GM19025 (cell line): ENCODE data around the gene ARFGEF3.

ENCODE experiments used
- ATAC-seq: cut with Tn5 transposase; IDR thresholded peaks from one replicate; pipeline ENCODE4 v1.9.1; 2021; ENCODE audit warnings: mild to moderate bottlenecking, low read depth, moderate library complexity; ENCODE audit not compliant: unreplicated experiment

The ARFGEF3 gene

DNA sequence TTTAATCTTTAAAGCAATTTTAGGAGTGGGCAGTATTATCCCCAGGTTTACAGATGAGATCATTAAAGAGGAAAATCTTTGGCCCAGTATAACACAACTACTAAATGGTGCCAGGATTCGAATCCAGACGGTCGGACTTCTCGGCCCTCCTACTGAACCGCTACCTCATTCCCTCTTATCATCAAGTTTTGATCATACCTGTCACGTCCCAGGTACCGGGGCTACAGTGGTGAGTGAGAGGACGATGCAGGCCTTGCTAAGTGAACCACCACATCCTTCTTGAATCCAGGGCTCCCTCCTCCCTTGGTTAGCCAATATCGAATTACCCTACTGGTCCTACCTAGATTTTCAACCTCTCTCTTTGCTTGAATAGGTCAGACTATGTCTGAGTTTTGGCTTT is 134.6 kb downstream of the ARFGEF3 start:
- no peak for ATAC-seq

DNA sequence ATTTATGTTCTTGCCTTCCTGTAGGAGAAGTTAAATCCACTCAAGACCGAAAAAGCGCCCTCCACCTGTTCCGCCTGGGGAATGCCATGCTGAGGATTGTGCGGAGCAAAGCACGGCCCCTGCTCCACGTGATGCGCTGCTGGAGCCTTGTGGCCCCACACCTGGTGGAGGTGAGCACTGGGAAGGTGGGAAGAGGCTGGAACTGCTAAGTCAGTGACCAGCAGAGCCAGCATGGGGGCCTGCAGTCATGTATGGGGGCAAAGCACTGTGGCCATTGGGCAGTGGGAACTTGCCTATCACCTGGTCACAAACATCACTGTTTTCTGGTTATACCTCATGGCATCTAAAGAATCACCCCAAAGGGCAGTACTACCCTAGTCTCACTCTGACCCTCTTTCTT is 135.0 kb downstream of the ARFGEF3 start:
- ATAC-seq = no peak

DNA sequence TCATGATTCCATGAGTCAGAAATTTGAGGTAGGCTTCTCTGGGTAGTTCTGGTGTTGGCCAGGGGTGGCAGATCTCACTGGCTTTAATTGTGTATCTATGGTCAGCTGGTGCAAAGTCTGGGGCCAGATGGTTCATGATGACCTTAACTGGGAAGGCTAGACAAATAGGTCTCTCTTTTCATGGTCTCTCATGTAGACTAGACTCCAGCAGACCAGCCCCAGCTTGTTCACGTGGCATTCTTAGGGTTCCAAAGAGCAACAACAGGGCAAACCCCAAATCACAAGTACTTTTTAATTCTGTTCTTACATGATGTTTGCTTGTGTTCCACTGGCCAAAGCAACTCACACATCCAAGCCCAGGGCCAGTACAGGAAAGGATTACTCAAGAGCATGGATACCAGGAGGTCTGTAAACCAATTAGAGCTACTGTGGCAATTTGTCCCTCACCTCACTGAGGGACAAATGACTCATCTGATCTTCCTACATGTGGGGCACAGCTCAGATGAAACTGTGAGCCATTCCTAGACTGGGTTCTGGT is 136.1 kb downstream of the ARFGEF3 start:
- no peak for ATAC-seq

DNA sequence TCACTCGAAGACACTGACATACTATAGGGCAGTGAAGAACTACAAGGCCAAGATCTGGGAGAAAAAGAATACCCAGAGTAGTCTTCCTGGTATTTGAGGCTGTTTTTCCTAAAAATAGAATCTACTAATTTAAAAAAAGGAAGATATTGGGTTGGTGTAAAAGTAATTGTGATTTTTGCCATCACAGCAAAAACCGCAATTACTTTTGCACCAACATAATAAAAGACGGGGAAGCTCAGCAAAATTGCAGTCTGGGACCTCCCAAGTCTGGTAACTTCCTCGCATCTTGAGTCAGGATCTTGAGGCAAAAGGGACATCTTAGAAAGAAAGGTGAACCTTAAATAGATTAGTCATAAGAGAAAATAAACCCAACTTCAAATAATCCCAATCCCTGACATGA is 138.7 kb downstream of the ARFGEF3 start:
- ATAC-seq = no peak

DNA sequence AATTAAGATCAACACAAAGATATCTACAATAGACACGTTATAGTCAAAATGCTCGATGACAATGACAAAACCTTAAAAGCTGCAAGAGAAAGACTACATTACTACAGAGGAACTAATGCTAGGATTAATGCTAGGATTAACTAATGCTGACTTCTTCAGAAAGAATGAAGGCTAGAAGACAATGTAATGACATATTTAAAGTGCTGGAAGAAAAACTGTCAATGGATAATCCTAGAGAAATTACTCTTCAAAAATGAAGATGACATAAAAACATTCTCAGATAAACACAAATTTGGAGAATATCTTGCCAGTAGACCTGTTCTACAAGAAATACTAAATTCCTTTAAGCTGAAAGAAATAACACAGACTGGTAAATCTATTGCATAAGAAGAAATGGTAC is 140.8 kb downstream of the ARFGEF3 start:
- no peak for ATAC-seq

DNA sequence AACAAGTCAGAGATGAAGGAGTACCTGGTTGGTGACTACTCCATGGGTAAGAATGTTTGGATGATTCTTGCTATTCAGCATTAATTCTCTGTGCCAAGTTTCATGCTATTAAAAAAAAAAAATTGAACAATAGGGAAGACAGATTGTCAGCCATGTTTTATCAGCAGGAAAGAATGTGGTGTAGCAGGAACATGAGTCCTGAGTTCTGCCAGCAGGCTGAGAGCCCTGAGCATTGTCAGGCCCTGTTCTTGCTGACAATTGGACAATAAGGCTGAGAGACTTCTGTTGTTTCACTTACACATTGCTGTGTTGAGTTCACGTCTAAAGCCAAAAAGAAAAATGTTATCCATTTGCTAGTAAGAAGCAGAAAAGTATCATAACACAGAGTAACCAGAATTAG is 145.6 kb downstream of the ARFGEF3 start:
- ATAC-seq = no peak

DNA sequence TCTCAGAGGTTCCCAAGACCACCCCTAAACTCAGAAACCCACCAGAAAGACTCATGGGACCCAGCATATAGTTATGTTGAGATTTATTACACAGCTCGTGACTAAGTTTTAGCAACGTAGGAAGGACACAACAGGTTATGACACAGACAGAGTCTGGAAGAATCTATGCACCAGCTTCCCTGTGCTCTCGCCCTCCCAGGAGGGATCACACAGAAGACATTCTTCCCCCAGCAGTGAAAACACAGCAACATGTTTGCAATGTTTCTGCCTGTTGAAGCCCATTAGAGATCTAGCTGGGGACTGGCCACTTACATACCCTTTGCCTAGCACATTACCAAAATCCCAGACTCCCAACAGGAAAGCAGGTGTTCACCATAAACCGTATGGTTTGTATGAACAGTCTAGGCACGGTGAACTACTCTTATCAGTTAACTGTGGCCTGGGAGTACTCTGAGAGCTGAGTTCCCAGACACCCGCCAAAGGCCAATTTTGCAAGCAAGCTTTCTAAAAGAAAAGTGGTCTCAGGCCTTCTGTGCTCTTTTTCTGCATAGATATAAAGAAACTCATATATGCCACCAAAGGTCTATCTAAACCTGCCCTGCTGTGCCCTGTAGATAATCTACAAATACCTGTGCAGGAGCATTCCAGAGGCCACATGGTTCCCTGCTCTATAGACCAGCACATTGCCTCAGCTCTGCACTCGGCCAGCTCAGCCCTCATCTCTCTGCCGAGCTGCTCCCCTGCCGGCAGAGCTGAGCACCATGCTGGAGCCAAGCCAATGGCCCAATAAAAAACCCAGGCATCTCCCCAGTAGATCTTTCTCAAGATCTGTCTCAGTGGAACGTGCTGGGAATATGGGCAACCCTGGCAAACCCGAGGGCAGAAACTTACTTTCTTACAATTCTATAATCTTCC is 146.3 kb downstream of the ARFGEF3 start:
- ATAC-seq = no peak

DNA sequence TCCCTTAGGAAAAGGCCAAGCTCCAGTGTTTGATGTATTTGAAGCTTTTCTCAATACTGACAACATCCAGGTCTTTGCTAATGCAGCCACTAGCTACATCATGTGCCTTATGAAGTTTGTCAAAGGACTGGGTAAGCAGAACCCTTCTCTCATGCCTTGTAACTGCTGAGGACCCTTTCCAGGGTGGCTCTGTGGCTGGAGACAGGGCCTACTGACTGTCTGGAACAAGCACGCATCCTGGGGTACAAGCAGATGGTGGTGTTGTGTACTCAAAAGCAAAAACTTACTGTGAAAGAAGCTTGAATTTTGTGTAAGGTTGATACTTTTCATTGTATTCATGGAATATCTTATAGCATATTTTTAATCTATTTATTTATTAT is 147.0 kb downstream of the ARFGEF3 start:
- ATAC-seq = no peak

DNA sequence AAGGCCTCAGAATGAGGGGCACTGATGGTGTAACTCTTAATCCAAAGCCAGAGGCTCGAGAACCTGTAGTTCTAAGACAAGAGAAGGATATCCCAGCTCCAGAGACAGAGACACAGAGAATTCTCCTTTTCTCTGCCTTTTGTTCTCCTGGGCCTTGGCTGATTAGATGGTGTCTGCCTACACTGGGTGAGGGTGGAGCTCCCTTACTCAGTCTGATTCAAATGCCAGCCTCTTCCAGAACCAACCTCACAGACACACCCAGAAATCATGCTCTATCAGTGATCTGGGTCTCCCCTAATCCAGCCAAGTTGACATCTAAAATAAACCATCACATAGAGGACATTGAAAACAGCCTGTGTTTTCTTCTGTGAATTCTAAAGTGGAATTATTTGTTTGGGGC is 148.0 kb downstream of the ARFGEF3 start:
- ATAC-seq = no peak

DNA sequence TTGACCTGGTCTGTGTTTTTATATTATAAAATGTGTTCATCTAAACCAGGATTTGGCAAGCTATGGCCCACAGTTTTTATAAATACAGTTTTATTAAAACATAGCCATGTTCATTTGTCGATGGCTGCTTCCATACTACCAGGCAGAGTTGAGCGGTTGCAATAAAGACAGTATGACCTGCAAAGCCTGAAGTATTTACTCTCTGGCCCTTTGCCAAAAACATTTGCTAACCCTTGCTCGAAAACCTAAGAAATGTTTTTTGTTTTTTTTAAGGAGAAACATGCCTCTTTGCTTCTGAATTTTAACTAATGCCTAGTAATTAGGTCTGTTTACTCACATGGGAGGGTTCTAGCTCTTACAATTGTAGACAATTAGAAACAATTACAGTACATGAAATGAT is 148.6 kb downstream of the ARFGEF3 start:
- no peak for ATAC-seq

DNA sequence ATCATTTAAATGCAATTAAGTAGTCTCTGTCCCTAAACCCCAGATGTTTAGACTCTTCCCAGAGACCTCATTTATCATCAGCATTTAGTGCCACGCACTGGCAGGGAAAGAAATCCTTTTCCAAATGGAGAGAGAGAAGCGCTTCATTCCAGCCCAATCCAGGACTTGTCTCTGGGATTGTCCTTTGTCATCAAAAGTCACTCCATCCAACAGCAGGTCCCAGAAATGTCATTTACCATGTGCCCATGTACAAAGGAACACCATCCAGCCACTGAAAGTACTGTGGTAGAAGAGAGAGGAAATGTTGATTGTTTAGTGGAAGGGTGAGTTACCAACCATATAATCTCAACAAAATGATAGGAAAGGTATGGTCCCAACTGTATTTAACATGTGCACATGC is 149.1 kb downstream of the ARFGEF3 start:
- no peak for ATAC-seq

DNA sequence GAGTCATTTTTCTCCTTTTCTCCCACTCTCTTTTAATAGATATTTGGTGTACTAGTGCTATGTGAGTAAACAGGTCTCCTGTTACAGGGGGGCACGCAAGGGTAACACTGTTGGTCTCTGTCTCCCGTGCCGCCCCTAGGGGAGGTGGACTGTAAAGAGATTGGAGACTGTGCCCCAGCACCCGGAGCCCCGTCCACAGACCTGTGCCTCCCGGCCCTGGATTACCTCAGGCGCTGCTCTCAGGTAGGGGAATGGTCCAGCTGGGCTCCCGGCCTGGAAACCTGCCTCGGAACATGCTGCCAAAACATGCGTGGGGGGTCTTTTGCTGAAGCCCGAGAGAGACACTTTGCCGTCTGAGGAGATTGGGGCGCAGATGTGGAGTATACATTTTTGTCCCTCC is 149.5 kb downstream of the ARFGEF3 start:
- ATAC-seq = no peak

DNA sequence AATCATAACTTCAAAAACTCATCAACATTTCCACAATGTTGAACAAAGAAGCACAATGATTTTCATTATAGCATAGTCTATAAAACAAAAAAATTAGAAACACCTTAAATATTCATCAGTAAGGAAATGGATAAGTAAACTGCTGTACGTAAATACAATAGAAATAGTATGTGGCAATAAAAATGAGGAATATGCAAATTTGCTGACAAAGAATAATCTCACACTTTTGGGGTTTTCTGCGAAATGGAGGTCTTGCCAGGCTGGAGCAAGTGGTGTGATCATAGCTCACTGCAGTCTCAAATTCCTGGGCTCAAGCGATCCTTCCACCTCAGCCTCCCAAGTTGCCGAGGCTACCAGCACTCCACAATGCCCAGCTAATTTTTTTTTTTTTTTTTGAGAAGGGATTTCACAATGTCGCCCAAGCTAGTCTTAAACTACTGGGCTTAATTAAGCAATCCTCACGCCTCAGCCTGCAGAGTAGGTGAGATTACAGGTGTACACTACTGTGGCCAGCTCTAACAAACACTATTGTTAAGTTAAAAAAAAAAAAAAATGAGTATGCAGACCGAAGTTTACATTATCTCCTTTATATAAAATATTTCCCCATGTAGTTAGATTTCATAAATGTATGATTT is 157.1 kb downstream of the ARFGEF3 start:
- no peak for ATAC-seq

DNA sequence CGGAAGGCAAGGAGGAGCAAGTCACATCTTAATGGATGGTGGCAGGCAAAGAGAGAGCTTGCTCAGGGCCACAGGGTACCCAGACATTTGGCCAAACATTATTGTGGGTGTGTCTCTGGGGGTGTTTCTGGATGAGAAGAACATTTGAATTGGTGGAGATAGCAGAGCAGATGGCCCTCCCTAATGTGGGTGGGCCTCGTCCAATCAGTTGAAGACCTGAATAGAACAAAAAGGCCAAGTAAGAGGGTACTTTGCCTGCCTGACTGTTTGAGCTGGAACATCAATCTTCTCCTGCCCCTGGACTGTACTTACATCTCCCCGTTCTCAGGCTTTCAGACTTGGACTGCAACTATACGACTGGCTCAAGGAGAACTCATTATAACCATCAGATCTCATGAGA is 160.2 kb downstream of the ARFGEF3 start:
- no peak for ATAC-seq

DNA sequence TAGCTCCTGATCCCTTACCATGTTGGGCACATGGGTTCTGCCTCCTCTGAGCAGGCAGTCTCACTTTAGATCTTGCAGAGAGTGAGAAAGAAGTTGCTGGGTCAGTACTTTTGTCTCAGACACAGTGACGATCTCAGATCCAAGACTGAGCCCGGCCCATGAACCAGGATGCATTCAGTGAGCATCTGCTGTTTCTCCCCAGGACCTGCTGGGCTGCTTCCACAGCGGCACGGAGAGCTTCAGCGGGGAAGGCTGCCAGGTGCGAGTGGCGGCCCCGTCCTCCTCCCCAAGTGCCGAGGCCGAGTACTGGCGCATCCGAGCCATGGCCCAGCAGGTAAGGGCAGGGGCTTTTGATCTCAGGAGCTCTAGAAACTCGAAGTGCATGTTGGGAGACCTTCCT is 162.1 kb downstream of the ARFGEF3 start:
- ATAC-seq = no peak

DNA sequence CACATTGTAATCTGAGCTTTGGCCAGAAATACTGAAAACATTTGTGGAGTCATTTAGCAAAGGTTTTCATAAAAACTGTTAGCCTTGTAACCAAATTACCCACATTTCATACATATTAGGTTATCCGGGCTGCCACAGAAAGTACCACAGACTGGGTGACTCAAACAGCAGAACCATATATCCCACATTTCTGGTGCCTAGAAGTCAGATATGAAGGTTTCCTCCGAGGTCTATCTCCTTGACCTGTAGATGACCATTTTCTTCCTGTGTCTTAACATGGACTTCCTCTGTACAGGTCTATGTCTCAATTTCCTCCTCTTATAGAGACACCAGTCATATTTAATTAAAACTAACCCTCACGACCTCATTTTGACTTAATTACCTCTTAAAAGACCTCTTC is 166.5 kb downstream of the ARFGEF3 start:
- ATAC-seq = no peak

DNA sequence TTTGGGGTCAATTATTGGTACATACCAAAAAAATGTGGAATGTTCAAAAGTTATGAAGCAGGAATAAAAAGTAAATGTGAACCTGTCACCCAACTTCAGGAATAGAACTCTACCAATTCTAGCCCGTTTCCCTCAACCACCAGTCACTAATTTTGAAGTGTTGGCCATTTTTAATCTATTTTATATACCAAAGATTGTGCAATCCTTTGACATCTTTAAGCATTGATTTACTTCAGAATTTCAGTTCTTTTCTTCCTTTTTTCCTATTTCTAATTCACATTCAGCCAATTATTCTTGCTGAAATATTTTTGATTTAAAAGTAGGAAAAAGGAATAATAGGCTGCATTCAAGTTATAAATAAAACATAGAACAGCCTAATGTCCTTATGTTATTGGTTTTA is 169.0 kb downstream of the ARFGEF3 start:
- no peak for ATAC-seq

DNA sequence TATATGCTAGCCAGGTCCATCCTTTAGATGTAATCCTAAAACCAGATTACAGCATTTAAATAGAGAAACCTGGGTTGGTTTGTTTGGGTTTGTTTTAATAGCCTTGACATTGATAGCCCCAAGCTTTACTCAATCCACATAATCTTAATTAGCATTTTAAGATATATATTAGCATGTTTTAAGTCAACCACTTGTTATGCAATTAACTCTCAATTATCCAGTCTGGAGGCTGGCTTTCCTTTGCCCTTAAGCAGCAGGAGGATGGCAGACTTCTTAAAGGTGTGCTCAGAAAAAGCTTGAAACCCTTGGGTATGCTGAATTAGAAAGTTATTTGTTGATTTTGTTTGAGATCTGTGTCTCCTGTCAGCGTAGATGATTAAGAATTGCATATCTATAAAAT is 169.7 kb downstream of the ARFGEF3 start:
- ATAC-seq = no peak

DNA sequence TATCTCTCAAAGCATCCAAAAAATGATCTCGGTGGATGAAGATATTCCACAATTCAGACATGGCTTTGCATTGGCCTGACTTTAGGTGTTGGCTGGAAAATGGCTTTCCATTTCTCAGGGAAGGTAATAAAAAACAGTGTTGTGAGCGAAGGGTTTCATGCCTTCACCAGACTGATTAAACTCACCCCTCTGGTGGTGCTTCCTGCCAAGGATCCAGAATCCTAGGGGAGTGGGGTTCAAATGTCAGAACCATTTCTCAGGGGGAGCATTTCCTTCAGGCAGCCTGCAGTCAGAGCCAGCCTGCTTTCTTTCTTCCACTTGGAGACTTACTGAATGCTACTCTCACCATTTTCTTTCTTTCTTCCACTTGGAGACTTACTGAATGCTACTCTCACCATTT is 170.2 kb downstream of the ARFGEF3 start:
- no peak for ATAC-seq

DNA sequence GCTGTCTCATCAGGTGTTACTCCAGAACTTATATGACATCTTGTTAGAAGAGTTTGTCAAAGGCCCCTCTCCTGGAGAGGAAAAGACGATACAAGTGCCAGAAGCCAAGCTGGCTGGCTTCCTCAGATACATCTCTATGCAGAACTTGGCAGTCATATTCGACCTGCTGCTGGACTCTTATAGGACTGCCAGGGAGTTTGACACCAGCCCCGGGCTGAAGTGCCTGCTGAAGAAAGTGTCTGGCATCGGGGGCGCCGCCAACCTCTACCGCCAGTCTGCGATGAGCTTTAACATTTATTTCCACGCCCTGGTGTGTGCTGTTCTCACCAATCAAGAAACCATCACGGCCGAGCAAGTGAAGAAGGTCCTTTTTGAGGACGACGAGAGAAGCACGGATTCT is 172.3 kb downstream of the ARFGEF3 start:
- no peak for ATAC-seq

DNA sequence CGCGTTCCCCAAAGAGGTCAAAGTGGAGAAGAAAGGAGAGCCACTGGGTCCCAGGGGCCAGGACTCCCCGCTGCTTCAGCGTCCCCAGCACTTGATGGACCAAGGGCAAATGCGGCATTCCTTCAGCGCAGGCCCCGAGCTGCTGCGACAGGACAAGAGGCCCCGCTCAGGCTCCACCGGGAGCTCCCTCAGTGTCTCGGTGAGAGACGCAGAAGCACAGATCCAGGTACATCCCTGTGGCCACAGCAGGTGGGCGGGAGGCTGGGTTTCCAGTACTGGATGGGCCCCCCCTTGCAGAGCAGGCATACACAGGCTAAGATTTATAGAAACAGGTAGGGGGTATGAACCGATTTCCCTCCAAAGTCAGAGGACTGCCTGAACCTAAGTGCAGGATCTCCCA is 173.2 kb downstream of the ARFGEF3 start:
- no peak for ATAC-seq

DNA sequence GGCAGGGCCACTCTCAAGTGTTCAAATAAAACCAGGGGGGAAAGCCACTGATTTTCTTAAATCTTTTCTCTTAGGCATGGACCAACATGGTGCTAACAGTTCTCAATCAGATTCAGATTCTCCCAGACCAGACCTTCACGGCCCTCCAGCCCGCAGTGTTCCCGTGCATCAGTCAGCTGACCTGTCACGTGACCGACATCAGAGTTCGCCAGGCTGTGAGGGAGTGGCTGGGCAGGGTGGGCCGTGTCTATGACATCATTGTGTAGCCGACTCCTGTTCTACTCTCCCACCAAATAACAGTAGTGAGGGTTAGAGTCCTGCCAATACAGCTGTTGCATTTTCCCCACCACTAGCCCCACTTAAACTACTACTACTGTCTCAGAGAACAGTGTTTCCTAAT is 174.5 kb downstream of the ARFGEF3 start:
- no peak for ATAC-seq
